HG02798 (cell line): ENCODE data around the gene PAM.

Experiments used
- ATAC-seq: cut with Tn5 transposase; IDR thresholded peaks from one replicate; pipeline ENCODE4 v1.9.1; 2021; ENCODE audit warnings: mild to moderate bottlenecking; ENCODE audit not compliant: unreplicated experiment, poor library complexity

The PAM gene

GRCh38 chr5:102922111-102922720 lies 167.1 kb downstream of the PAM start:
- no peak for ATAC-seq

GRCh38 chr5:102922799-102923477 lies 167.8 kb downstream of the PAM start:
- peak; percentile 43 for ATAC-seq

DNA sequence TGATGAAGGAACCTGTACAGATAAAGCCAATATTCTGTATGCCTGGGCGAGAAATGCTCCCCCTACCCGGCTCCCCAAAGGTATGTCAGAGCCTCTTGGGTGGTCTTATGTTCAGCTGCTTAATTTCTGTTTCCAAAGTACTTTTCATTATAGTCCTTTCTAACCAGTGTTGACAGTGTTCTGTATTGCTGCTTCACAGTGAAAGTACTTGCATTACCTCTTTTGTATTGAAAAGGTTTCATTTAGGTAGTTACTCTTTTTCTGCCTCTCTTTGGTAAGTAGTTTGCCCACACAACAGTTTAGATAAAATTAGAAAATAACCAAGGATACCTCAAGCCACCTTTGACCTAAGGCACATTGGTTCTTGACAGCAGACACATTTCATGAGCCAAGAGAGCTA lies 169.9 kb downstream of the PAM start:
- ATAC-seq: no peak

DNA sequence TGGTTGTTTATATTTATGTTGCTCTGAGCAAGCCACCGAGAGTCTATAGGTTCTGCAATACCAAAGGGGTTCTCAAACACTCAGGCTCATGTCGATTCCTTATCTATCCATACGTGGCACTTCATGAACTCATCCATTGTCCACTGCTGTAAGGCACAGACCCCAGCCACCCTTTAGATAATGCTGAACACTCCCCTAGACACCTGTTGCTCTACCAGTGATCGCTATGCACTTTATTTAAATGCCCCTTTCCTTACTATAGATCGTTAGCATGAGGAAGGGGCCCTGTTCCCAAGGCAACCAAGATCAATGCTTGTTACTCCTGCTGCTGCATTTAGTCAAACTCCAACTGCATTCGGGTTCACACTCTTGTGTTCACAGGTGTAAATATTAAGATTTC lies 171.9 kb downstream of the PAM start:
- no peak for ATAC-seq

DNA sequence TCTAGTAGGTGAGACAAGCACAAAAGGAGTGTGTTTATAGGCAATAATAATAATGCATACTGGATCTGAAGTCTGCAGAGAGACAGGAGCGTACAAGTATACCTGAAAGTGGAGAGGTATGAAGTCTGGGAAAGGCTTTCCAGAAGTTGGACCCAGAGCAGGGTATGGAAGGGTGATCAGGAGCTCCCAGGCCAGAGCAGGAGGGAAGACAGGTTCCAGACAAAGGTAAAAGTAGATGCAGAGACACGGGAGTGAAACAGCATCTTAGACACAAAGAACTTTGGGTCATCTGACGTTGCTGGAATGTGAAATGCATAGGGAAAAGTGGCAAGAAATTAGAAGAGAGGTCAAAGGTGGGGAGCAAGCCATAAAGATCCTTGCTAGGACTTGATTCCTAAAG lies 175.1 kb downstream of the PAM start:
- no peak for ATAC-seq

- no peak for ATAC-seq
These were observed 176.1 kb downstream of the PAM start for GRCh38 chr5:102931085-102931725.

GRCh38 chr5:102932781-102933180 lies 177.7 kb downstream of the PAM start:
- ATAC-seq: no peak

DNA sequence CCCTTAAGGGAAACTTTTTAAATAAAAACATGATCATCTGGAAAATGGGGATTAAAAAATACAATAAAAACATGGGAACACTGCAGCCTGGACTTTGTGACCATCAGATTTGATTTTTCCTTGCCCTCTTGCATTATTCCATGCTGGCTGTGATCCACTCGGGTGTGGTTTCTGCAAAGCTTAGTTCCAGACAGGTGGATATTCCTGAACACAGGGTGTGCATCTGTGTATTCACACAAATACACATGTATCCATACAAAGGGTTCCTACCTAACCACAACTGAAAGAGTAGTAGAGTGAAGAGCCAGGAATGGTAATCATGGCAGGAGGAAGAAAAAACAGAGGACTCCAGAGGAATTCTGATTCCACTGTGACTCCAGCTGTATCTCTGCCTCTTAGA lies 178.2 kb downstream of the PAM start:
- no peak for ATAC-seq

- ATAC-seq: no peak
These were observed 178.8 kb downstream of the PAM start for GRCh38 chr5:102933721-102934459.

- ATAC-seq: no peak
These were observed 182.8 kb downstream of the PAM start for GRCh38 chr5:102937894-102938293.

DNA sequence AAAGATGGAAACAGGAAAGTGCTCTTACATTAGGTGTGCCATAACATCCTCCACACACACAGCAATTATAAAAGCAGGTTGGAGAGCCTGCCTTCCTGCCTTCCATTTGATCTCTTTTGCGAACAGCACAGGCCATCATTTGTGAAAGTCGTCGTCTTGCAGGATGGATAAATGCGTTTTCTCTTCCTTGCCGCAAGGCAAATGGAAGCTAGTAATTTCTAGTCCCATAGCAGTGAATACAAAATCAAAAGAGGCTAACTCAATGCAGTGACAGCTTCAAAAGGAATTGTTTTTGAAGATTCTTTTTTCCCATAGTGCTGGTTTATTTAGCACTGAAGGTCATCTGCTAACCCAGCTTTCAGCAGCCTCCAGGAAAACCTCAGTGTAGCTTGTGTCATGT lies 186.0 kb downstream of the PAM start:
- ATAC-seq: no peak

- ATAC-seq: no peak
These were observed 191.3 kb downstream of the PAM start for GRCh38 chr5:102946414-102946813.

GRCh38 chr5:102946971-102947370 lies 191.9 kb downstream of the PAM start:
- no peak for ATAC-seq

DNA sequence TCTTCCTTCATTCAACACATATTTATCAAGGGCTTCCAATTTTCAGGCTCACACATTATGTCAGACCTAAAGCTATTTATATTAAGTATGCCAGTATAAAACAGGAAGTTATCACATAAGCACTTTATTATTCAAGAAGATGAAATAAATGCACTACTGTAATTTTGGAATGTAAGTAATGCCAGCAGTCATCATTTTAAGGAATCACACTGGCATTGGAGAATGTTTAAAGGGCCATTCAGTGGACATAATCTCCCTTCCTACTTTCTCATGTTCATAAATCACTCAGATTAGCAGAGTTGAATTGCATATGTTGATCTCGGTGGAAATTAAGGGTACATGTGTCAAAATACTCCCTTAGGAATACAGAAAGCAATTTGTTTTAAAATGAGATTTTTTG lies 200.4 kb downstream of the PAM start:
- no peak for ATAC-seq

DNA sequence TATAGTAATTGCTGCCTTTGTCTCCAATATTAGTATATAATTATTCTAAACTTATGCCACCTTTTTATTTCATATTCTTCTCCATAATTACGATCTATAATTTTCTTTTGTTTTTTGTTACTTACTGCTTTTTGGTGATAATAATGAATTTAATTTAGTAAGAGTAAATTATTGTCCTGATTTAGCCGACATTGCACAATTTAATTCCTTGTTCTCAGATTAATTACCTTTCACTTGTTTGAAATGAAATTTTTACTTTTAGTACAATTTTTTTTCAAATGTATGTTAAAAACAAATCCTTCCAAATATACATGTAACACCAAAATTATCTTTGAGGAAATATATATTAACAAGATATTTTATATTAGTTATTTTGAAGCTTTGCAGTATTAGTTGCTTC lies 201.5 kb downstream of the PAM start:
- ATAC-seq: no peak

GRCh38 chr5:102957141-102957540 lies 202.0 kb downstream of the PAM start:
- ATAC-seq: no peak

- no peak for ATAC-seq
These were observed 203.4 kb downstream of the PAM start for GRCh38 chr5:102958481-102959011.

- no peak for ATAC-seq
These were observed 203.9 kb downstream of the PAM start for GRCh38 chr5:102959055-102959454.

DNA sequence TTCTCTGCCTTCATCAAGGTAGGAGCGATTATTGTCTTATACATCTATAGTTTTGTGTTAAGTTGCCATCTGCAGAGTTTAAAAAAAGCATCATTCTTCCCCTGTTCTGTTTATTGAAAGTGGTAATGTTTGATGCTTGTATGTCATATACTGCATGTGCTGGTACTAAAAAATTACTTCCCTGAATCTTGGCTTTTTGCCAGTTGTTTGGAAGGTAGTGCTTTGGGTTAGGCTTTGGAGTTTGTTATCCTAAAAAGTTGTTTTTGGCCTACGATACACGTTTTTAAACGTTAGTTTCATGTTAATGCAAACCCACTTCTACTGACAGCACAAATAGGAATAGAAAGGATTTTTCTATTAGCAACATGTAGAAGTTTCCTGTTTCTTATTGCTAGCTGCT lies 206.6 kb downstream of the PAM start:
- ATAC-seq: no peak

GRCh38 chr5:102965653-102966052 lies 210.5 kb downstream of the PAM start:
- no peak for ATAC-seq

DNA sequence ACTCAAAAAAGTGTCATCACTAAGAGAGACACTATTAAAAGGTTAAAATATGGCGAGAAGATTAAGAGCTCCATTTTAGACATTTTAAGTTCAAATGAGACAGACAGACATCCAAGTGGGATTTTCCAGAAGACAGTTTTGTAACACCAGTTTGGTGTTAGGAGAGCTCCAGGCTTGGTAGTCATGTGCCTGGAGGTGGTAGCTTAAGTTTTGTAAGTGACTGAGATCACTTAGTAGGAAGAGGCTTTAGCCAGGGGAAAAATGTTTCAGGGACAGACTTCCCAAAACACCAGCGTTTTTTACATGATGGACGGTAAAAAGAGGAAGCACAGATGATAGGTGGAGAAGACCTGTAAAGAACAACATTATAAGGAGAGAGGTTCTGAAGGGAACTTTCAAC lies 214.5 kb downstream of the PAM start:
- no peak for ATAC-seq
